GM21390 (cell line): Measurements from ENCODE around the gene TMEM121.

Source experiments
- ATAC-seq: cut with Tn5 transposase; IDR thresholded peaks from one replicate; pipeline ENCODE4 v1.9.1; 2021; ENCODE audit not compliant: unreplicated experiment

Gene TMEM121

GRCh38 chr14:105525861-105526775 is at the start of gene TMEM121:
TMEM121 (plus strand) TSS chr14:105526583; CDS start chr14:105528835, 2,252 bp downstream.
- no peak for ATAC-seq

- ATAC-seq = no peak
Observed at GRCh38 chr14:105476831-105477659, 49.3 kb upstream of the TMEM121 start.

GRCh38 chr14:105477660-105478397 is 48.6 kb upstream of the TMEM121 start:
- ATAC-seq = no peak

GRCh38 chr14:105478398-105479251 is 47.8 kb upstream of the TMEM121 start:
- no peak for ATAC-seq

- no peak for ATAC-seq
Observed at GRCh38 chr14:105479431-105480158, 46.8 kb upstream of the TMEM121 start.

GRCh38 chr14:105480199-105480746 is 46.1 kb upstream of the TMEM121 start:
- no peak for ATAC-seq

GRCh38 chr14:105480807-105481801 is 45.3 kb upstream of the TMEM121 start:
- peak; percentile 50 for ATAC-seq

- ATAC-seq = peak; percentile 45
Observed at GRCh38 chr14:105481886-105482457, 44.4 kb upstream of the TMEM121 start.

- no peak for ATAC-seq
Observed at GRCh38 chr14:105482486-105483110, 43.8 kb upstream of the TMEM121 start.

GRCh38 chr14:105483300-105484068 is 42.9 kb upstream of the TMEM121 start:
- no peak for ATAC-seq

- no peak for ATAC-seq
Observed at GRCh38 chr14:105484069-105484996, 42.0 kb upstream of the TMEM121 start.

GRCh38 chr14:105484997-105485393 is 41.4 kb upstream of the TMEM121 start:
- ATAC-seq = no peak

- ATAC-seq = no peak
Observed at GRCh38 chr14:105485739-105486162, 40.6 kb upstream of the TMEM121 start.

- no peak for ATAC-seq
Observed at GRCh38 chr14:105486163-105486973, 40.0 kb upstream of the TMEM121 start, which contains the start of gene CRIP1. CRIP1 (plus strand) TSS chr14:105486886; CDS start chr14:105487260, 374 bp downstream.
